Measurements from ENCODE around the gene SPATA12. TPM values are rescaled to one million over a fixed set of nuclear protein-coding genes. Genes with fewer than 3 reads are reported as not detected.

The SPATA12 gene
- total and polyA plus RNA-seq, 2 experiments from 2014 or later: 0.10 to 0.65 TPM

DNA sequence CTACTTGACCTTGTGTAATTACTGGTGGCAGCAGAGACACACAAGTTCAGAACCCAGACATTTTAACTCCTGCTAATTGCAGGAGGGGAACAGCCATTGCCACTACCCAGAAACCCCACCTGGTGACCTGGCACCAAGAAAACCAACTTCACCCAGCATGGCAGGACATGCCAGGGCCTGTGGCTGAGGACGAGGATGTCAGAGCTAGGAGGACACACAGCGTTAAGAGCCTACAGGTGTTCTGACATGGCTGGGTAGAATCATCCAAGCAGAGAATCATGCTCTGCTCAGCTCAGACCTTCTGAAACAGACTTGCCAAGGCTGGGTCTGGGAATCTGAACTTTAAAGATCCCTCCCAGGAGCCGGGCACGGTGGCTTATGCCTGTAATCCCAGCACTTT lies 11.7 kb upstream of the SPATA12 start:
- Mint-ChIP-seq H3K27ac (no peak overlapping the region), H3K4me1 (peaks cover 12% of the 10 kb centered on the region), H3K36me3 (ENCODE audit: low read depth) (no peaks in the 10 kb centered on the region), H3K4me3 (no peak overlapping the region), H3K9me3 (no peaks in the 10 kb centered on the region), H3K27me3 (ENCODE audit: insufficient read depth, low read depth, poor library complexity) (peaks cover 3% of the 10 kb centered on the region)
- Histone ChIP-seq H3K4me1 (ENCODE audit: insufficient read depth) (no peaks in the 10 kb centered on the region), H3K27ac (ENCODE audit: low read depth) (no peak overlapping the region), H3K36me3 (ENCODE audit: insufficient read depth) (no peaks in the 10 kb centered on the region), H3F3A (replicated peaks; ENCODE audit: low read depth) (no peaks in the 10 kb centered on the region), H3K27me3 (ENCODE audit: insufficient read depth) (no peaks in the 10 kb centered on the region), H3K4me2 (no peak overlapping the region), H3K79me2 (replicated peaks; ENCODE audit: insufficient read depth) (no peaks in the 10 kb centered on the region), H2AFZ (no peak overlapping the region), H3K9me2 (ENCODE audit: insufficient read depth) (peaks cover 12% of the 10 kb centered on the region; the same call in 1 of the 2 replicates), H3K4me3 (no peak overlapping the region), H4K20me1 (replicated peaks; ENCODE audit: insufficient read depth) (no peaks in the 10 kb centered on the region)
- DNase-seq (ENCODE audit: low spot score): no peak
- TF ChIP-seq NANOG (IDR thresholded peaks at IDR 0.05; ENCODE audit: borderline replicate concordance) (no peak), CTCF (conservative IDR thresholded peaks at IDR 0.05; ENCODE audit: low read depth in 2 of 2) (no peak), STAT1 (IDR thresholded peaks at IDR 0.05; ENCODE audit: unreplicated experiment) (no peak), ZNF114 (CRISPR knock-in tag; IDR thresholded peaks at IDR 0.05) (no peak), EZH2phosphoT487 (IDR thresholded peaks at IDR 0.05; ENCODE audit: unreplicated experiment) (no peak), JUNB (IDR thresholded peaks at IDR 0.05; ENCODE audit: unreplicated experiment) (no peak), POLR2AphosphoS5 (IDR thresholded peaks at IDR 0.05; ENCODE audit: low read depth) (no peak)
- TF ChIP-seq, protein P1, sequence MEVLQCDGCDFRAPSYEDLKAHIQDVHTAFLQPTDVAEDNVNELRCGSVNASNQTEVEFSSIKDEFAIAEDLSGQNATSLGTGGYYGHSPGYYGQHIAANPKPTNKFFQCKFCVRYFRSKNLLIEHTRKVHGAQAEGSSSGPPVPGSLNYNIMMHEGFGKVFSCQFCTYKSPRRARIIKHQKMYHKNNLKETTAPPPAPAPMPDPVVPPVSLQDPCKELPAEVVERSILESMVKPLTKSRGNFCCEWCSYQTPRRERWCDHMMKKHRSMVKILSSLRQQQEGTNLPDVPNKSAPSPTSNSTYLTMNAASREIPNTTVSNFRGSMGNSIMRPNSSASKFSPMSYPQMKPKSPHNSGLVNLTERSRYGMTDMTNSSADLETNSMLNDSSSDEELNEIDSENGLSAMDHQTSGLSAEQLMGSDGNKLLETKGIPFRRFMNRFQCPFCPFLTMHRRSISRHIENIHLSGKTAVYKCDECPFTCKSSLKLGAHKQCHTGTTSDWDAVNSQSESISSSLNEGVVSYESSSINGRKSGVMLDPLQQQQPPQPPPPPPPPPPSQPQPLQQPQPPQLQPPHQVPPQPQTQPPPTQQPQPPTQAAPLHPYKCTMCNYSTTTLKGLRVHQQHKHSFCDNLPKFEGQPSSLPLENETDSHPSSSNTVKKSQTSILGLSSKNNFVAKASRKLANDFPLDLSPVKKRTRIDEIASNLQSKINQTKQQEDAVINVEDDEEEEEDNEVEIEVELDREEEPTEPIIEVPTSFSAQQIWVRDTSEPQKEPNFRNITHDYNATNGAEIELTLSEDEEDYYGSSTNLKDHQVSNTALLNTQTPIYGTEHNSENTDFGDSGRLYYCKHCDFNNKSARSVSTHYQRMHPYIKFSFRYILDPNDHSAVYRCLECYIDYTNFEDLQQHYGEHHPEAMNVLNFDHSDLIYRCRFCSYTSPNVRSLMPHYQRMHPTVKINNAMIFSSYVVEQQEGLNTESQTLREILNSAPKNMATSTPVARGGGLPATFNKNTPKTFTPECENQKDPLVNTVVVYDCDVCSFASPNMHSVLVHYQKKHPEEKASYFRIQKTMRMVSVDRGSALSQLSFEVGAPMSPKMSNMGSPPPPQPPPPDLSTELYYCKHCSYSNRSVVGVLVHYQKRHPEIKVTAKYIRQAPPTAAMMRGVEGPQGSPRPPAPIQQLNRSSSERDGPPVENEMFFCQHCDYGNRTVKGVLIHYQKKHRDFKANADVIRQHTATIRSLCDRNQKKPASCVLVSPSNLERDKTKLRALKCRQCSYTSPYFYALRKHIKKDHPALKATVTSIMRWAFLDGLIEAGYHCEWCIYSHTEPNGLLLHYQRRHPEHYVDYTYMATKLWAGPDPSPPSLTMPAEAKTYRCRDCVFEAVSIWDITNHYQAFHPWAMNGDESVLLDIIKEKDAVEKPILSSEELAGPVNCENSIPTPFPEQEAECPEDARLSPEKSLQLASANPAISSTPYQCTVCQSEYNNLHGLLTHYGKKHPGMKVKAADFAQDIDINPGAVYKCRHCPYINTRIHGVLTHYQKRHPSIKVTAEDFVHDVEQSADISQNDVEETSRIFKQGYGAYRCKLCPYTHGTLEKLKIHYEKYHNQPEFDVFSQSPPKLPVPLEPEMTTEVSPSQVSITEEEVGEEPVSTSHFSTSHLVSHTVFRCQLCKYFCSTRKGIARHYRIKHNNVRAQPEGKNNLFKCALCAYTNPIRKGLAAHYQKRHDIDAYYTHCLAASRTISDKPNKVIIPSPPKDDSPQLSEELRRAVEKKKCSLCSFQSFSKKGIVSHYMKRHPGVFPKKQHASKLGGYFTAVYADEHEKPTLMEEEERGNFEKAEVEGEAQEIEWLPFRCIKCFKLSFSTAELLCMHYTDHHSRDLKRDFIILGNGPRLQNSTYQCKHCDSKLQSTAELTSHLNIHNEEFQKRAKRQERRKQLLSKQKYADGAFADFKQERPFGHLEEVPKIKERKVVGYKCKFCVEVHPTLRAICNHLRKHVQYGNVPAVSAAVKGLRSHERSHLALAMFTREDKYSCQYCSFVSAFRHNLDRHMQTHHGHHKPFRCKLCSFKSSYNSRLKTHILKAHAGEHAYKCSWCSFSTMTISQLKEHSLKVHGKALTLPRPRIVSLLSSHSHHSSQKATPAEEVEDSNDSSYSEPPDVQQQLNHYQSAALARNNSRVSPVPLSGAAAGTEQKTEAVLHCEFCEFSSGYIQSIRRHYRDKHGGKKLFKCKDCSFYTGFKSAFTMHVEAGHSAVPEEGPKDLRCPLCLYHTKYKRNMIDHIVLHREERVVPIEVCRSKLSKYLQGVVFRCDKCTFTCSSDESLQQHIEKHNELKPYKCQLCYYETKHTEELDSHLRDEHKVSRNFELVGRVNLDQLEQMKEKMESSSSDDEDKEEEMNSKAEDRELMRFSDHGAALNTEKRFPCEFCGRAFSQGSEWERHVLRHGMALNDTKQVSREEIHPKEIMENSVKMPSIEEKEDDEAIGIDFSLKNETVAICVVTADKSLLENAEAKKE (CRISPR knock-in tag; IDR thresholded peaks at IDR 0.05): no peak
- TF ChIP-seq, protein P2, sequence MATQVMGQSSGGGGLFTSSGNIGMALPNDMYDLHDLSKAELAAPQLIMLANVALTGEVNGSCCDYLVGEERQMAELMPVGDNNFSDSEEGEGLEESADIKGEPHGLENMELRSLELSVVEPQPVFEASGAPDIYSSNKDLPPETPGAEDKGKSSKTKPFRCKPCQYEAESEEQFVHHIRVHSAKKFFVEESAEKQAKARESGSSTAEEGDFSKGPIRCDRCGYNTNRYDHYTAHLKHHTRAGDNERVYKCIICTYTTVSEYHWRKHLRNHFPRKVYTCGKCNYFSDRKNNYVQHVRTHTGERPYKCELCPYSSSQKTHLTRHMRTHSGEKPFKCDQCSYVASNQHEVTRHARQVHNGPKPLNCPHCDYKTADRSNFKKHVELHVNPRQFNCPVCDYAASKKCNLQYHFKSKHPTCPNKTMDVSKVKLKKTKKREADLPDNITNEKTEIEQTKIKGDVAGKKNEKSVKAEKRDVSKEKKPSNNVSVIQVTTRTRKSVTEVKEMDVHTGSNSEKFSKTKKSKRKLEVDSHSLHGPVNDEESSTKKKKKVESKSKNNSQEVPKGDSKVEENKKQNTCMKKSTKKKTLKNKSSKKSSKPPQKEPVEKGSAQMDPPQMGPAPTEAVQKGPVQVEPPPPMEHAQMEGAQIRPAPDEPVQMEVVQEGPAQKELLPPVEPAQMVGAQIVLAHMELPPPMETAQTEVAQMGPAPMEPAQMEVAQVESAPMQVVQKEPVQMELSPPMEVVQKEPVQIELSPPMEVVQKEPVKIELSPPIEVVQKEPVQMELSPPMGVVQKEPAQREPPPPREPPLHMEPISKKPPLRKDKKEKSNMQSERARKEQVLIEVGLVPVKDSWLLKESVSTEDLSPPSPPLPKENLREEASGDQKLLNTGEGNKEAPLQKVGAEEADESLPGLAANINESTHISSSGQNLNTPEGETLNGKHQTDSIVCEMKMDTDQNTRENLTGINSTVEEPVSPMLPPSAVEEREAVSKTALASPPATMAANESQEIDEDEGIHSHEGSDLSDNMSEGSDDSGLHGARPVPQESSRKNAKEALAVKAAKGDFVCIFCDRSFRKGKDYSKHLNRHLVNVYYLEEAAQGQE (IDR thresholded peaks at IDR 0.05; ENCODE audit: unreplicated experiment): no peak
- no peak for ATAC-seq

Measured in GM23338 (cell line).